ENCODE results near the gene CARM1. TPM values are rescaled to one million over a fixed set of nuclear protein-coding genes. Genes with fewer than 3 reads are reported as not detected.

Gene CARM1
- polyA plus RNA-seq, 1 experiment = 23.5 TPM

DNA sequence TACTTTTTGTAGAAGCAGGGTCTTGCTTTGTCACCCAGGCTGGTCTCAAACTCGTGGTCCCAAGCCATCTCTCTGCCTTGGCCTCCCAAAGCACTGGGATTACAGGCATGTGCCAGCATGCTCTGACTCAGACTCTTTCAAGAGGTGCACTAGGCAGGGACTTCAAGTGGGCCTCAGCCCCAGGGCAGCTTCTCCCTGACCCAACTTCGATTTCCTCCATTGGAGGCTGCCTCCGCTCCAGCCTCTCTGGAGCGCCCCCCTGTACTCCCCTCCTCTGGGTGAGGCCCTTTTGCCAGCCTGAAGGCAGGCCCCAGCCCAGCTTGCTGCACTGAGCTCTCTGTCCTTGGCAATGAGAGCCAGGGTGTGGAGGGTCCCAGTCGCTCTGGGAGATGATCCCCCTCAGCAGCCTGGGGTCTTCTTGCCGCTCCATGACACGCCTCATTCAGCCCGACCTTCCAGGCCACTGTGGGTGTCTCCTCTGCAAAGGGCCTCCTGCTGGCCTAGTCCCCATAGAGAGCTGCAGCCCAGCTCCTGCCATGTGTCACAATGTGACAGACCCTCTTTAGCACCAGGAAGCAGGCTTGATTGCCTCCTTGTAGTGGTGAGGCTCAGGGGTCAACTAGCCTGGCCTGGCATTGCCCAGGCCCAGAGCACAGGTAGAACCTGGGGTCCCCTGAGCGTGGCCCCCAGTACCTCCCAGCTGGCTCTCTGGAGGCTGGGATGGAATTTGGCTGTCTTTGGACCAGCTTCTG is 16.4 kb downstream of the CARM1 start:
- no peak for DNase-seq (ENCODE audit: low read depth, low spot score)
- H3K27ac ChIP-seq (ENCODE audit: low read depth, low read length) = no peak overlapping the region
- no peak overlapping the region for H3K4me3 ChIP-seq (ENCODE audit: low read depth, low read length)
- H3K27me3 ChIP-seq (ENCODE audit: control insufficient read depth, insufficient read depth, low read length) = no peaks in the 10 kb centered on the region
- CTCF ChIA-PET = interaction anchor here (1.6 to 4.4 kb wide), 2 partner anchors 16 to 23 kb away, joined by 5 to 23 read pairs; partner anchors contain the start of gene CARM1
- POLR2A ChIA-PET = interaction anchor here (1.0 kb wide), 1 partner anchor 10 kb away, joined by 4 read pairs; no protein-coding TSS in a partner anchor
- H3K9me3 ChIP-seq (ENCODE audit: control insufficient read depth, insufficient read depth, low read length) = no peaks in the 10 kb centered on the region
- TF ChIP-seq CTCF (IDR thresholded peaks at IDR 0.05; ENCODE audit: low read depth, low read length) = no peak

GRCh38 chr19:10888421-10888866 is 17.1 kb downstream of the CARM1 start:
- H3K27ac ChIP-seq (ENCODE audit: low read depth, low read length) = no peak overlapping the region
- CTCF ChIA-PET = interaction anchor here (1.6 to 4.4 kb wide), 2 partner anchors 16 to 24 kb away, joined by 5 to 23 read pairs; partner anchors contain the start of gene CARM1

GRCh38 chr19:10889880-10890279 is 18.5 kb downstream of the CARM1 start:
- Histone ChIP-seq H3K4me3 (ENCODE audit: low read depth, low read length) (no peak overlapping the region), H3K9me3 (ENCODE audit: control insufficient read depth, insufficient read depth, low read length) (no peaks in the 10 kb centered on the region), H3K27ac (ENCODE audit: low read depth, low read length) (no peak overlapping the region), H3K27me3 (ENCODE audit: control insufficient read depth, insufficient read depth, low read length) (no peaks in the 10 kb centered on the region)
- no peak for TF ChIP-seq CTCF (IDR thresholded peaks at IDR 0.05; ENCODE audit: low read depth, low read length)
- CTCF ChIA-PET = interaction anchor here (0.6 to 4.4 kb wide), 3 partner anchors 18 to 314 kb away, joined by 4 to 23 read pairs (median 5); partner anchors contain the start of gene CARM1
- POLR2A ChIA-PET = no interaction called here
- DNase-seq (ENCODE audit: low read depth, low spot score) = no peak

More at GRCh38 chr19:10888421-10888866, 17.1 kb downstream of the CARM1 start:
- POLR2A ChIA-PET = interaction anchor here (1.0 kb wide), 1 partner anchor 10 kb away, joined by 4 read pairs; no protein-coding TSS in a partner anchor
- H3K27me3 ChIP-seq (ENCODE audit: control insufficient read depth, insufficient read depth, low read length) = no peaks in the 10 kb centered on the region
- H3K9me3 ChIP-seq (ENCODE audit: control insufficient read depth, insufficient read depth, low read length) = no peaks in the 10 kb centered on the region
- no peak for TF ChIP-seq CTCF (IDR thresholded peaks at IDR 0.05; ENCODE audit: low read depth, low read length)
- no peak overlapping the region for H3K4me3 ChIP-seq (ENCODE audit: low read depth, low read length)
- no peak for DNase-seq (ENCODE audit: low read depth, low spot score)

GRCh38 chr19:10891405-10892086 is 20.2 kb downstream of the CARM1 start:
- POLR2A ChIA-PET = no interaction called here

More at GRCh38 chr19:10891405-10892086, 20.2 kb downstream of the CARM1 start:
- no peak overlapping the region for H3K4me3 ChIP-seq (ENCODE audit: low read depth, low read length)
- CTCF ChIA-PET = interaction anchor here (4.4 kb wide), 1 partner anchor 19 kb away, joined by 23 read pairs; the partner anchor contains the start of gene CARM1
- DNase-seq (ENCODE audit: low read depth, low spot score) = no peak
- H3K27me3 ChIP-seq (ENCODE audit: control insufficient read depth, insufficient read depth, low read length) = no peaks in the 10 kb centered on the region
- H3K27ac ChIP-seq (ENCODE audit: low read depth, low read length) = no peak overlapping the region
- no peak for TF ChIP-seq CTCF (IDR thresholded peaks at IDR 0.05; ENCODE audit: low read depth, low read length)
- H3K9me3 ChIP-seq (ENCODE audit: control insufficient read depth, insufficient read depth, low read length) = no peaks in the 10 kb centered on the region
